Activated T-helper 1 cell treated with anti-CD3 and anti-CD28 coated beads, Interleukin-12 subunit alpha, Interleukin-12 subunit beta, Interleukin-2, Interleukin-4 antibody, amounts not matched to agents 30 ng/mL and 10 ng/mL and 1 ng/mL, durations not matched to agents 14 hours and 24 hours and 36 hours (primary cell): ENCODE measurements around the gene ADAM12. TPM values are rescaled to one million over a fixed set of nuclear protein-coding genes. Genes with fewer than 3 reads are reported as not detected.

Experiments used
- DNase-seq: peaks from one replicate; pipeline ENCODE4 v3.0.0; 2021; ENCODE audit warnings: low spot score
- H3K27ac Mint-ChIP-seq: one replicate; pipeline ENCODE4 v1.8.0; 2021; ENCODE audit warnings: mild to moderate bottlenecking, mixed read lengths
- H3K27me3 Mint-ChIP-seq: one replicate; pipeline ENCODE4 v1.8.0; 2022; ENCODE audit warnings: mild to moderate bottlenecking, moderate library complexity, mixed read lengths; ENCODE audit not compliant: insufficient read depth
- H3K36me3 Mint-ChIP-seq: one replicate; pipeline ENCODE4 v1.8.0; 2021; ENCODE audit warnings: low read depth, mixed read lengths
- H3K4me1 Mint-ChIP-seq: one replicate; pipeline ENCODE4 v1.8.0; 2021; ENCODE audit warnings: low read depth, mixed read lengths
- H3K4me3 Mint-ChIP-seq: one replicate; pipeline ENCODE4 v1.8.0; 2021; ENCODE audit warnings: mild to moderate bottlenecking, moderate library complexity, mixed read lengths
- H3K9me3 Mint-ChIP-seq: one replicate; pipeline ENCODE4 v1.8.0; 2021; ENCODE audit warnings: mixed read lengths
- intact Hi-C: fragments of 100-400 bp; cut with micrococcal nuclease; formaldehyde crosslinking; loops from one replicate; pipeline ENCODE4 v1.15.1; 2024
- total RNA-seq: library from RNA; stranded (reverse); gene quantifications from 2 replicates; pipeline ENCODE4 v1.2.3, GENCODE V29; 2022

ADAM12 gene
- total RNA-seq, 1 donor from 2014 or later = not detected

- no peak for DNase-seq
- Mint-ChIP-seq H3K4me3 (no peak overlapping the region), H3K4me1 (no peaks in the 10 kb centered on the region)
Measured at GRCh38 chr10:126314863-126315493, 73.3 kb downstream of the ADAM12 start.

GRCh38 chr10:126312167-126312566, 76.1 kb downstream of the ADAM12 start:
- no peak overlapping the region for H3K4me3 Mint-ChIP-seq
- no peaks in the 10 kb centered on the region for H3K27me3 Mint-ChIP-seq
- no peaks in the 10 kb centered on the region for H3K36me3 Mint-ChIP-seq
- intact Hi-C loops = no loop called here
- no peaks in the 10 kb centered on the region for H3K4me1 Mint-ChIP-seq
- no peak for DNase-seq
- H3K9me3 Mint-ChIP-seq = no peaks in the 10 kb centered on the region
- H3K27ac Mint-ChIP-seq = no peak overlapping the region

More at GRCh38 chr10:126314863-126315493, 73.3 kb downstream of the ADAM12 start:
- no peaks in the 10 kb centered on the region for H3K9me3 Mint-ChIP-seq
- no peaks in the 10 kb centered on the region for H3K36me3 Mint-ChIP-seq
- intact Hi-C loops = no loop called here
- no peaks in the 10 kb centered on the region for H3K27me3 Mint-ChIP-seq
- H3K27ac Mint-ChIP-seq = no peak overlapping the region

DNA sequence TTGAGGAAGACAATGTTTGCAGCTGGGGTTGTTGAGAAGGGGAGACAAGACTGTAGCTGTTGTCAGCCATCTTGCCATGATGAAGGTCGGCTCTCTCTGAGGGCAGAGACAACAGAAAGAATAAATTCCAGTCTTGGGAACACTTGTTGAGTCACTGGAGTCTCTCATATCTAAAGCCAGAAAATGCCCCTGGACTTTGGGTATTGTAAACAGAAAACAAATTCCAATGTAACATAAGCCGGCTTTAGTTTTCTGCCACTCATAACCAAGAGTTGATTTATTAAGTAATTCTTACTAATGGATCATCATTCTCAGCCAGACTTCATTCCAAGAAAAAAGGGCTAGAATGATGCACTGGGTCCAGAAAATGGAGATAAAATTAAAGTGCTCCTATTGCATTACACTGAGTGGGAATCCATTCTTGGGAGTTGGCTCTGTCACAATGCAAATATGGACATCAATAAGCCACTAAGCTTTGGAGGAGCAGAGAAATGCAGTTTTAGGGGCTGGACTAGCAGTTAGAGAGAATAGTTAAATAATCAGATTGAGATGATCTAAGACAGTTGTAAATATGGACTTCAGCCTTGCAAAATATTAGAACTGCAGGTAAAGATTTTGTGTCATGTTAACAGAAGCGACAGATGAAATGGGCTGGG, 78.9 kb downstream of the ADAM12 start:
- DNase-seq = no peak
- Mint-ChIP-seq H3K27me3 (no peaks in the 10 kb centered on the region), H3K36me3 (no peaks in the 10 kb centered on the region), H3K27ac (no peak overlapping the region), H3K4me3 (no peak overlapping the region), H3K4me1 (no peaks in the 10 kb centered on the region), H3K9me3 (no peaks in the 10 kb centered on the region)
- intact Hi-C loops = no loop called here

- Mint-ChIP-seq H3K4me1 (no peaks in the 10 kb centered on the region), H3K36me3 (no peaks in the 10 kb centered on the region), H3K27ac (no peak overlapping the region), H3K9me3 (no peaks in the 10 kb centered on the region), H3K27me3 (no peaks in the 10 kb centered on the region), H3K4me3 (no peak overlapping the region)
- intact Hi-C loops = no loop called here
- no peak for DNase-seq
Measured at GRCh38 chr10:126302826-126303665, 85.2 kb downstream of the ADAM12 start.

- DNase-seq = no peak
- no peaks in the 10 kb centered on the region for H3K27me3 Mint-ChIP-seq
- no peak overlapping the region for H3K27ac Mint-ChIP-seq
- H3K4me1 Mint-ChIP-seq = no peaks in the 10 kb centered on the region
- no peak overlapping the region for H3K4me3 Mint-ChIP-seq
- no peaks in the 10 kb centered on the region for H3K9me3 Mint-ChIP-seq
- no peaks in the 10 kb centered on the region for H3K36me3 Mint-ChIP-seq
- intact Hi-C loops = no loop called here
Measured at GRCh38 chr10:126302476-126302756, 85.9 kb downstream of the ADAM12 start.

DNA sequence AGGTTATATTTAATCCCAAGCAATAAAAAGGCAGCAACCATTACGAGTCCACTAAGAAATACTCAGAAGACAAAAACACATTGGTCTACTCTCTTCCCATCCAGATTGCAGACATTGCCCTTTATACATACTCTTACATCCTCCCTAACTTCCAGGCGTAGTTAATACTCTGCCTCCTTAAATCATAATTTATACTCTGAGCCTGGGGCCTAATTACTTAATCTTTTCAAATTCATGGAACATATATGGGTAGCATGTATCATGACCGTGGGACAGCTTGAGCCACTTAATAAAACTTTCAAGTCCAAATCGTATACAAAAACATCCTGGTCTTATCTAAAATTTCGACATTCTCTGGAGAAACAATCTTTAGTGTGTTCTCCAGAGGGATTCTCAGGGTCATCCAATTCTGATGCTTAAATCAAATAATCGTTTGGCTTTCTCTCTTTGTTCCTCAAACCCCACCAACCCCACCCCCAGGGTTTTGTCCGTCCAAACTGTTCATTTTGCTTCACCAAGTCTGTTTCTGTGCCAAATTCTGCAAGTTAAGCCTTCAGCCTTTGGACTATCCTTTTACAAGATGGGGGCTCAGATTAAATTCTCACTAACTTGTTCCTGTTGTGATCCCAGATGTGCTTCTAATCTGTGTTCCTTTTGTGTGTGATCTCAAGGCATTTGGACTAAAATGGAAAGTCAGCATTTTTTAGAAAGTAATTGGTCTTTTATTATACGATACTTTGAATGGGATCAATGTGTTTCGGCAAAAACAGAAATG, 86.4 kb downstream of the ADAM12 start:
- Mint-ChIP-seq H3K9me3 (no peaks in the 10 kb centered on the region), H3K36me3 (no peaks in the 10 kb centered on the region), H3K4me3 (no peak overlapping the region), H3K4me1 (no peaks in the 10 kb centered on the region), H3K27me3 (no peaks in the 10 kb centered on the region), H3K27ac (no peak overlapping the region)
- intact Hi-C loops = no loop called here
- DNase-seq = no peak

GRCh38 chr10:126294451-126294850, 93.8 kb downstream of the ADAM12 start:
- H3K36me3 Mint-ChIP-seq = no peaks in the 10 kb centered on the region
- no peak for DNase-seq
- intact Hi-C loops = no loop called here
- no peak overlapping the region for H3K27ac Mint-ChIP-seq
- no peaks in the 10 kb centered on the region for H3K9me3 Mint-ChIP-seq
- H3K4me3 Mint-ChIP-seq = no peak overlapping the region
- no peaks in the 10 kb centered on the region for H3K4me1 Mint-ChIP-seq
- H3K27me3 Mint-ChIP-seq = no peaks in the 10 kb centered on the region

GRCh38 chr10:126290232-126290631, 98.0 kb downstream of the ADAM12 start:
- DNase-seq = no peak
- Mint-ChIP-seq H3K36me3 (no peaks in the 10 kb centered on the region), H3K27me3 (no peaks in the 10 kb centered on the region), H3K4me1 (no peaks in the 10 kb centered on the region), H3K4me3 (no peak overlapping the region), H3K9me3 (no peaks in the 10 kb centered on the region), H3K27ac (no peak overlapping the region)
- intact Hi-C loops = no loop called here

- Mint-ChIP-seq H3K4me1 (no peaks in the 10 kb centered on the region), H3K27ac (no peak overlapping the region), H3K36me3 (no peaks in the 10 kb centered on the region), H3K27me3 (no peaks in the 10 kb centered on the region), H3K4me3 (no peak overlapping the region), H3K9me3 (no peaks in the 10 kb centered on the region)
- DNase-seq = no peak
- intact Hi-C loops = no loop called here
Measured at GRCh38 chr10:126288547-126289493, 99.5 kb downstream of the ADAM12 start.

- no peak for DNase-seq
- intact Hi-C loops = no loop called here
- Mint-ChIP-seq H3K27me3 (no peaks in the 10 kb centered on the region), H3K9me3 (no peaks in the 10 kb centered on the region), H3K4me3 (no peak overlapping the region), H3K4me1 (no peaks in the 10 kb centered on the region), H3K36me3 (no peaks in the 10 kb centered on the region), H3K27ac (no peak overlapping the region)
Measured at GRCh38 chr10:126286256-126286780, 102.0 kb downstream of the ADAM12 start.

- H3K27ac Mint-ChIP-seq = no peak overlapping the region
- H3K4me1 Mint-ChIP-seq = no peaks in the 10 kb centered on the region
- no peaks in the 10 kb centered on the region for H3K36me3 Mint-ChIP-seq
- H3K9me3 Mint-ChIP-seq = no peaks in the 10 kb centered on the region
- H3K27me3 Mint-ChIP-seq = no peaks in the 10 kb centered on the region
- no peak overlapping the region for H3K4me3 Mint-ChIP-seq
- intact Hi-C loops = no loop called here
- DNase-seq = no peak
Measured at GRCh38 chr10:126283307-126283706, 105.0 kb downstream of the ADAM12 start.

DNA sequence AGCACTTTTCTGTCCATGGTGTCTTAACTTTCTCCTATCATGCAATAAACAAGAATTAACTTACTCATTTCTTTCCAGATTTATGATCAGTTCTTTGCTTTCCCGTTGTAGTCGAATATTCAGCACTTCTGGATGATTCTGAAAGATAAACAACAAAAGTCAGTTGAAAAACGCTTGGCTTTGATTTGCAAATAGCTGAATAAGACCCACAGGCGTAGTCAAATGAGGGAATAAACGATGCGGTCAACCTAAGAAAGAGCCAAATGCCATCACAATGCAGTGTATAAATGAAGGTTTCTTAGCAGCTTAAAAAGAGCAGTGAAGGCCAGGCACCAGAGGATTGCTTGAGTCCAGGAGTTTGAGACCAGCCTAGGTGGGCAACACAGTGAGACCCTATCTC, 109.4 kb downstream of the ADAM12 start:
- intact Hi-C loops = no loop called here
- Mint-ChIP-seq H3K27me3 (no peaks in the 10 kb centered on the region), H3K4me3 (no peak overlapping the region), H3K9me3 (no peaks in the 10 kb centered on the region), H3K4me1 (no peaks in the 10 kb centered on the region), H3K27ac (no peak overlapping the region), H3K36me3 (no peaks in the 10 kb centered on the region)
- DNase-seq = no peak
